Fibroblast of lung (primary cell): ENCODE measurements around the gene SCRT2. TPM values are rescaled to one million over a fixed set of nuclear protein-coding genes. Genes with fewer than 3 reads are reported as not detected.

ENCODE experiments used
- DNase-seq, 2 donors: peaks; one replicate each; pipeline versions ENCODE4 v3.0.0 to v3.0.0-alpha.2; 2010; ENCODE audit warnings: low read depth in 2 of 2
- H2AFZ ChIP-seq: 2 replicates; pipeline ENCODE4 v1.5.1; 2012; ENCODE audit warnings: low read length, control low read depth, inconsistent platforms
- H3K27ac ChIP-seq: 2 replicates; pipeline ENCODE4 v1.5.1; 2011; ENCODE audit warnings: low read length, control low read depth; ENCODE audit not compliant: insufficient read depth
- H3K27me3 ChIP-seq: 2 replicates; pipeline ENCODE4 v1.5.1; 2011; ENCODE audit warnings: mild to moderate bottlenecking, low read length; ENCODE audit not compliant: control insufficient read depth, insufficient read depth
- H3K36me3 ChIP-seq: 2 replicates; pipeline ENCODE4 v1.5.1; 2011; ENCODE audit warnings: low read length; ENCODE audit not compliant: control insufficient read depth, insufficient read depth
- H3K4me1 ChIP-seq: 2 replicates; pipeline ENCODE4 v1.5.1; 2011; ENCODE audit warnings: low read length; ENCODE audit not compliant: control insufficient read depth, insufficient read depth; ENCODE audit errors: extremely low read depth
- H3K4me2 ChIP-seq: 2 replicates; pipeline ENCODE4 v1.5.1; 2011; ENCODE audit warnings: low read length, control low read depth; ENCODE audit not compliant: insufficient read depth; ENCODE audit errors: extremely low read depth
- H3K4me3 ChIP-seq, 4 experiments: fragments of 200-600 bp in 1 of 4; sonication (generic) in 1 of 4; replicated peaks in 1 of 4; 2 replicates each; pipeline ENCODE4 v1.5.1; 2011 to 2016; ENCODE audit warnings: low read length in 4 of 4, low read depth in 3 of 4, mild to moderate bottlenecking in 3 of 4, control low read depth in 2 of 4, inconsistent platforms in 1 of 4, mixed read lengths in 1 of 4; ENCODE audit not compliant: insufficient read depth in 1 of 4; ENCODE audit errors: control extremely low read depth in 1 of 4
- H3K79me2 ChIP-seq: 2 replicates; pipeline ENCODE4 v1.5.1; 2012; ENCODE audit warnings: mild to moderate bottlenecking, low read length, inconsistent platforms; ENCODE audit not compliant: control insufficient read depth, insufficient read depth
- H3K9ac ChIP-seq: 2 replicates; pipeline ENCODE4 v1.5.1; 2011; ENCODE audit warnings: mild to moderate bottlenecking, low read length, control low read depth; ENCODE audit not compliant: insufficient read depth
- H3K9me3 ChIP-seq: 2 replicates; pipeline ENCODE4 v1.5.1; 2012; ENCODE audit warnings: low read depth, low read length; ENCODE audit not compliant: control insufficient read depth, insufficient read depth
- H4K20me1 ChIP-seq: 2 replicates; pipeline ENCODE4 v1.5.1; 2011; ENCODE audit warnings: low read length; ENCODE audit not compliant: control insufficient read depth, insufficient read depth; ENCODE audit errors: extremely low read depth
- CTCF ChIP-seq, 2 donors: IDR thresholded peaks in 1 of 2; conservative IDR thresholded peaks in 1 of 2; 1 replicate in 1 of 2; 2 replicates in 1 of 2; pipeline ENCODE4 v1.5.1; 2011 to 2012; ENCODE audit warnings: low read length in 2 of 2, control low read depth in 1 of 2, inconsistent platforms in 1 of 2, low read depth in 1 of 2, mild to moderate bottlenecking in 1 of 2
- EZH2 ChIP-seq: IDR thresholded peaks from 2 replicates; pipeline ENCODE4 v1.5.1; 2012; ENCODE audit warnings: low read length, control low read depth, mild to moderate bottlenecking; ENCODE audit errors: missing control alignments
- polyA plus RNA-seq, 2 donors: library from polyadenylated mRNA; depleted of rRNA in 1 of 2; stranded (reverse) in 1 of 2; unstranded in 1 of 2; fragments of >200 nt; gene quantifications; 2 replicates each; pipeline ENCODE4 v1.2.1, GENCODE V29; 2011 to 2012; ENCODE audit warnings: missing spikeins in 1 of 2
- total RNA-seq: library from RNA; depleted of rRNA; stranded (reverse); fragments of >200 nt; gene quantifications from 2 replicates; pipeline ENCODE4 v1.2.1, GENCODE V29; 2014

SCRT2 gene
- total and polyA plus RNA-seq, 2 donors (not counting 1 experiment from before 2014, with no cell fraction given) = not detected

DNA sequence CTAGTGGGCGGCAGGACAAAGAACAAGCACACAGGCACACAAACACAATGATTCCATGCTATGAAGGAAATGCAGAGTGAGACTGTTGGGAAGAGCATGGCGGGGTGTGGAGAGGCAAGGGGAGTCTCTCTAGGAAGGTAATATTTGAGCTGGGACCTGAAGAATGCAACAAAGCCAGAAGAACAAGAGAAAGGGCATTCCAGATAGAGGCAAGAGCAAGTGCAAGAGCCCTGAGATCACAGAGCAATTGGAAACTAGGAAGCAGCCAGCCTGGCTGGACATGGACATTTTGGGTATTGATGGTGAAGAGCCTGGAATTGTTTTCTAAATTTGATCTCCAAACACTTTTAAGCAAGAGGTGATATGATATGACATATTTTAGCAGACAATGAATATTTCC lies 38.0 kb downstream of the SCRT2 start:
- no peaks in the 10 kb centered on the region for H4K20me1 ChIP-seq
- H3K4me2 ChIP-seq = no peak overlapping the region
- no peak overlapping the region for H3K4me3 ChIP-seq
- no peak overlapping the region for H3K27ac ChIP-seq
- H2AFZ ChIP-seq = no peak overlapping the region
- no peaks in the 10 kb centered on the region for H3K9me3 ChIP-seq
- no peak for TF ChIP-seq CTCF (conservative IDR thresholded peaks at IDR 0.05 in 1 of 2, IDR thresholded peaks at IDR 0.05 in 1 of 2; ENCODE audit: low read depth in 1 of 2, low read length in 2 of 2)
- no peak for TF ChIP-seq EZH2
- no peak overlapping the region for H3K9ac ChIP-seq
- no peak for DNase-seq
- H3K79me2 ChIP-seq = no peaks in the 10 kb centered on the region
- peaks cover 17% of the 10 kb centered on the region for H3K27me3 ChIP-seq
- no peaks in the 10 kb centered on the region for H3K4me1 ChIP-seq
- no peaks in the 10 kb centered on the region for H3K36me3 ChIP-seq

- no peaks in the 10 kb centered on the region for H4K20me1 ChIP-seq
- H3K4me2 ChIP-seq = no peak overlapping the region
- no peaks in the 10 kb centered on the region for H3K9me3 ChIP-seq
- no peaks in the 10 kb centered on the region for H3K4me1 ChIP-seq
- DNase-seq = no peak
- no peak overlapping the region for H2AFZ ChIP-seq
- no peak overlapping the region for H3K27ac ChIP-seq
- no peaks in the 10 kb centered on the region for H3K36me3 ChIP-seq
- H3K9ac ChIP-seq = no peak overlapping the region
- TF ChIP-seq EZH2 (no peak), CTCF (conservative IDR thresholded peaks at IDR 0.05 in 1 of 2, IDR thresholded peaks at IDR 0.05 in 1 of 2; ENCODE audit: low read depth in 1 of 2, low read length in 2 of 2) (no peak)
- no peaks in the 10 kb centered on the region for H3K79me2 ChIP-seq
- H3K4me3 ChIP-seq = no peak overlapping the region
- H3K27me3 ChIP-seq = peaks cover 17% of the 10 kb centered on the region
Measured at GRCh38 chr20:635893-636338, 39.7 kb downstream of the SCRT2 start.

DNA sequence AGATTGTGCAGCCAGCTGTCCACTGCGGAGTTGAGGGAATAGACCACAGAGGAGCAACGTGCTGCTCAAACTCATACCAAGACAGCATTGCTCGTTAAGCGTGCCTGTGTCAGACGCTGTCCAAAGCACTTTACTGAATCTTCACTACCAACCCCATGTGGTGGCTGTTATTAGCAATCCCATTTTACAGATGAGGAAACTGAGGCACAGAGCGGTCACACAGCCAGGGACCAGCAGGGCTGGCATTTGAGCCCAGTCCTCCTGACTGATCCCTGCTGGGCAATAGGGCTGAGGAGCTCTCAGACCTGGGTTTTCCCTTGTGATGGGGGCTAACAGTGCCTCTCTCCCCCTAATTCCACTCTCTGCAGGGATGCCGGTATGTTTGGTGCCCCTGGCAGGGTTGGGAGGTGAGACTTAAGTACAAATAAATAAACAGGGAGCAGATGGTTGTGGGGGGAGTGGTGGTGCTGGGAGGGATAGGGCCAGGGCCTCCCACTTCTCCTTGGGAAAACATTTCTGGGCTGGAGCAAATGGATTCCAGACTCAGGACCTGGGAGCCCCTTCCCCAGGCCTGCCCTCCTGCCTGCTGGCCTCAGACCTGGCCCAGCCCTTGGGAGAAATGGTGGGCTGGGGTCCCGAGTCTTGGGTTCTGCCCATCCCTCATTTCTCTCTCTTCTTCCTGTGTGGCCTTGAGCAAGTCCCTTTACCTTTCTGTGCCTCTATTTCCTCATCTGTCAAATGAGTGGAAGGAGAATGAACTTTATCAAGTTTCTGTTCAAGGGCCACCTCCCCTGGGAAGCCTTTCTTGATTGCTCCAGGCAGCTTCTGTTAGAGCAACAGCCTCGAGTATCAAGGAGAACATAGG lies 40.3 kb downstream of the SCRT2 start:
- TF ChIP-seq CTCF (conservative IDR thresholded peaks at IDR 0.05 in 1 of 2, IDR thresholded peaks at IDR 0.05 in 1 of 2; ENCODE audit: low read depth in 1 of 2, low read length in 2 of 2) (no peak), EZH2 (no peak)

More for the DNA sequence above, 40.3 kb downstream of the SCRT2 start:
- H3K9ac ChIP-seq = no peak overlapping the region
- no peak overlapping the region for H2AFZ ChIP-seq
- no peaks in the 10 kb centered on the region for H3K4me1 ChIP-seq
- no peaks in the 10 kb centered on the region for H3K9me3 ChIP-seq
- H3K79me2 ChIP-seq = no peaks in the 10 kb centered on the region
- H3K4me2 ChIP-seq = no peak overlapping the region
- no peak overlapping the region for H3K4me3 ChIP-seq
- no peak for DNase-seq
- no peaks in the 10 kb centered on the region for H3K36me3 ChIP-seq
- no peaks in the 10 kb centered on the region for H4K20me1 ChIP-seq
- no peak overlapping the region for H3K27ac ChIP-seq
- peaks cover 17% of the 10 kb centered on the region for H3K27me3 ChIP-seq
